NB4 (cell line): ENCODE data around the gene ANAPC16.

Experiments
- DNase-seq: peaks from one replicate; pipeline ENCODE4 v3.0.0; 2010; ENCODE audit warnings: low read depth
- H3K4me3 ChIP-seq: one replicate; pipeline ENCODE4 v1.5.1; 2011; ENCODE audit warnings: mild to moderate bottlenecking, low read depth, low read length, moderate library complexity
- MYC ChIP-seq: IDR thresholded peaks from 2 replicates; pipeline ENCODE4 v1.6.1; 2011; ENCODE audit warnings: low read depth, low read length
- POLR2A ChIP-seq: IDR thresholded peaks from 2 replicates; pipeline ENCODE4 v1.6.1; 2011; ENCODE audit warnings: mild to moderate bottlenecking; ENCODE audit not compliant: insufficient read length; ENCODE audit errors: extremely low read depth
- TF ChIP-seq, protein P1 (sequence below): IDR thresholded peaks from 2 replicates; pipeline ENCODE4 v1.6.1; 2011; ENCODE audit warnings: low read depth, low read length
- TF ChIP-seq, protein P2 (sequence below): IDR thresholded peaks from one replicate; pipeline ENCODE4 v1.5.1; 2012; ENCODE audit warnings: low read depth, low read length

The ANAPC16 gene

GRCh38 chr10:72228318-72228751, 12.5 kb downstream of the ANAPC16 start:
- no peak for TF ChIP-seq POLR2A
- no peak for TF ChIP-seq MYC
- H3K4me3 ChIP-seq: no peak overlapping the region
- DNase-seq: no peak

DNA sequence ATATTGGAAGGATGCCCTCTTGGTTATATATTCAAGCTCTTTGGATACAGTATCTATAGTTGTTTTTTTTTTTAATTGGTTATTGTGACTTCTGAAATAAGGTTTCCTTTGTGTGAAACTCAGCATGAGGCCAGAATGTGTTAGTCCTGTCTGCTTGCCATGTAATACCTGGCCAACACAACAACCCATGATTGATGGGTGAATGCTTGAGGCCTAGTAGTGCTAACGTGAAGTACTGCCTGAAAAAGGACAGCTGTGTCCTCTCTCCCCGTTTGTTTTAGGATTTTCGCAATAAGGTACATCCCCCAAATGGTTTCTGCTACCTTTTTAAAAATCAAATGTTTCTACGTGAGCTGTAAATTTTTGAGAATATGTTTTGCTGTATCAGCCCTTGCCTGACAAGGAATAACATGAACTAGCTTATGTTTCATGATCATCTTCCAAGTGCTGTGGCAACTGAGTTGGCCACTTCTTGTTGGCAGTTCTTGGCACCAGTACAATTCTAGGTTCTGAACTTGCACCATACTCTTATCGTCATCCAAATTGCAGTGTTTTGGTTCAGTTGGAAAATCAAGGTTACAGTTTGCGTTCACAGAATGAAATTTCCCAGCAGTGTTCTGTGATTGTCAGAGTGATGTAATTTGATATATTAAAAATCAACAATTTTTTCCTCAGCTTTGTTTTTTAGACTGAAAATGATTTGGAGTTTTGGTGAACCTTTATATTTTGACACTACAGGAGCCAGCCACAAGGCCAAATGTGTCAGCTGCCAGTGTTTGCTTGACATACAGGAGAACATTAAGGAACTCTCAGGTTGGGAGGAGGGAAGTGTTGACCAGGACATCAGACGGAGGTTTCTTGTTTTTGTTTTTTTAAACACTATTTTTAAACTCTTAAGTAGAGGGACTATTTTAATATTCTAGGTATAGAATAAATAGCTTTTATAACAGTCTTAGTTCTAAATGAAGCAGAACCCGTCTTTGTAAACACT, 13.7 kb downstream of the ANAPC16 start:
- DNase-seq: no peak
- no peak for TF ChIP-seq MYC
- no peak for TF ChIP-seq POLR2A
- TF ChIP-seq, protein P1, sequence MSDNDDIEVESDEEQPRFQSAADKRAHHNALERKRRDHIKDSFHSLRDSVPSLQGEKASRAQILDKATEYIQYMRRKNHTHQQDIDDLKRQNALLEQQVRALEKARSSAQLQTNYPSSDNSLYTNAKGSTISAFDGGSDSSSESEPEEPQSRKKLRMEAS: no peak
- TF ChIP-seq, protein P2, sequence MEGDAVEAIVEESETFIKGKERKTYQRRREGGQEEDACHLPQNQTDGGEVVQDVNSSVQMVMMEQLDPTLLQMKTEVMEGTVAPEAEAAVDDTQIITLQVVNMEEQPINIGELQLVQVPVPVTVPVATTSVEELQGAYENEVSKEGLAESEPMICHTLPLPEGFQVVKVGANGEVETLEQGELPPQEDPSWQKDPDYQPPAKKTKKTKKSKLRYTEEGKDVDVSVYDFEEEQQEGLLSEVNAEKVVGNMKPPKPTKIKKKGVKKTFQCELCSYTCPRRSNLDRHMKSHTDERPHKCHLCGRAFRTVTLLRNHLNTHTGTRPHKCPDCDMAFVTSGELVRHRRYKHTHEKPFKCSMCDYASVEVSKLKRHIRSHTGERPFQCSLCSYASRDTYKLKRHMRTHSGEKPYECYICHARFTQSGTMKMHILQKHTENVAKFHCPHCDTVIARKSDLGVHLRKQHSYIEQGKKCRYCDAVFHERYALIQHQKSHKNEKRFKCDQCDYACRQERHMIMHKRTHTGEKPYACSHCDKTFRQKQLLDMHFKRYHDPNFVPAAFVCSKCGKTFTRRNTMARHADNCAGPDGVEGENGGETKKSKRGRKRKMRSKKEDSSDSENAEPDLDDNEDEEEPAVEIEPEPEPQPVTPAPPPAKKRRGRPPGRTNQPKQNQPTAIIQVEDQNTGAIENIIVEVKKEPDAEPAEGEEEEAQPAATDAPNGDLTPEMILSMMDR: no peak
- no peak overlapping the region for H3K4me3 ChIP-seq

GRCh38 chr10:72233621-72234020, 17.8 kb downstream of the ANAPC16 start:
- H3K4me3 ChIP-seq: no peak overlapping the region
- TF ChIP-seq MYC: no peak
- TF ChIP-seq, protein P2: no peak
- DNase-seq: no peak

- no peak overlapping the region for H3K4me3 ChIP-seq
- TF ChIP-seq, protein P1: no peak
- TF ChIP-seq POLR2A (no peak), MYC (no peak)
- TF ChIP-seq, protein P2: no peak
- DNase-seq: no peak
Measured at GRCh38 chr10:72234560-72235095, 18.8 kb downstream of the ANAPC16 start.

DNA sequence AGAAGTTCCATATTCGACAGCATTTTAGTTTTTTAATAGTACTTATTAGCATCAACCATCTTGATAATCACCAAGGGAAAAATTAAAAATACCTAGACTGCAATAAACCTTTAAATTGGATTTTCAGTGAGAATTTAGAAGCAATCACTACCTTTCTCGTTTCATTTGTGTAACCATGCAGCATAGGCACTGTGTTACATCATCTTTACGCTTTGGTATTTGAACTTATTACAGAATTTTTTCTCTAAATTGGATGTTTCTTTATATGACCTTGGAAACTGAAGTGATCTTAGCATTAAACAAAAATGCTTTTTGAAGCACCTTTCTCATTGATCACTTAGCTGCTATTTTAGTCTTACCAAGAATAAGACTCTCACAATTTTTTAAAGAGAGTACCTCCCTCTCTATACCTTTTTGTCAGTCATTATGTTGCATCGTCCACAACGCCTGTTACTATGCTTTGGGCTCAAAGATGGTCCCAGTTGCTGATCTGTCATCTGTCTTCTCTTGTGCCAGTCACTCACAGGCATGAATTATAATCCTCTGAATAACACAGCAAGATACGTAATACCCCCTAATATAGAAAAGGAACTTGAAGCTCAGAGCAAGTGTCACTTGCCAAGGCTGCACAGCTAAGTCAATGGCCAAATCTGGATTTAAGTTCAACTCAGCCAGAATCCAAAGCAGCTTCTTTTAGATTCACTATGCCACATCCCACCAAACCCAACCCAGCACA, 19.9 kb downstream of the ANAPC16 start:
- TF ChIP-seq, protein P2: no peak
- TF ChIP-seq POLR2A (no peak), MYC (no peak)
- TF ChIP-seq, protein P1: no peak
- H3K4me3 ChIP-seq: no peak overlapping the region
- DNase-seq: no peak

DNA sequence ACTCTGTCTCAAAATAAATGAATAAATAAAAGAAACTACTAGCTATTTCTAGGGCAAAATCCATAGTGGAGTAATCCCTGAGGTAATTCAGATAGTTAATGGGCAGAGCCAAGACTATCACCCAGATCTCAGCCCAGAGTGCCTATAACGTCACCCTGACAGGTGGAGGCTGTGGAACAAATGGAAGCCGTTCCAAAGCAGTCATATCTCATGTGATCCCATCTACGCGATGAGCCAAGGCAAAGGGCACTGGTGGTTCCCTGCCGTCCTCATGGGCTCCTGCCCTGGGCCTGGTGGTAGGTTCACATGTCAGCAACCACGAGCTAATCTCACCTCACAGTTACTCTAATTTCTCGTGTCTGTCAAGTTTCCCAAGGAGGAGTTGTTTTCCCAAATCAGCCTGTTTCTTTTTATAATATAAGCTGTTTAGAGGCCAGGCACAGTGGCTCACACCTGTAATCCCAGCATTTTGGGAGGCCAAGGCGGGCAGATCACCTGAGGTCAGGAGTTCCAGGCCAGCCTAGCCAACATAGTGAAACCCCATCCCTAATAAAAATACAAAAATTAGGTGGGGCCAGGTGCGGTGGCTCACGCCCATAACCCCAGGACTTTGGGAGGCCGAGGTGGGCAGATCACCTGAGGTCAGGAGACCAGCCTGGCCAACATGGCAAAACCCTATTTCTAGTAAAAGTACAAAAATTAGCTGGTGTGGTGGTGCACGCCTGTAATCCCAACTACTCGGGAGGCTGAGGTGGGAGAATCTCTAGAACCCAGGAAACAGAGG, 22.8 kb downstream of the ANAPC16 start:
- TF ChIP-seq, protein P2: no peak
- TF ChIP-seq MYC: no peak
- no peak overlapping the region for H3K4me3 ChIP-seq
- no peak for DNase-seq
